PFSK-1 (cell line): Measurements from ENCODE around the gene KCNS3.

Source experiments
- POLR2AphosphoS5 ChIP-seq: IDR thresholded peaks from 2 replicates; pipeline ENCODE4 v1.6.1; 2012; ENCODE audit warnings: low read depth, mild to moderate bottlenecking, control low read depth, low read length, moderate library complexity
- TAF1 ChIP-seq: IDR thresholded peaks from 2 replicates; pipeline ENCODE4 v1.6.1; 2012; ENCODE audit warnings: low read length, control low read depth, borderline replicate concordance; ENCODE audit not compliant: insufficient read depth
- TF ChIP-seq, protein P1 (sequence below), 2 experiments: IDR thresholded peaks; 2 replicates each; pipeline versions ENCODE4 v1.6.1 to v1.8.0; 2011 to 2012; ENCODE audit warnings: low read depth in 2 of 2, low read length in 2 of 2, control low read depth in 1 of 2, inconsistent platforms in 1 of 2, mild to moderate bottlenecking in 1 of 2, moderate library complexity in 1 of 2; ENCODE audit not compliant: insufficient read depth in 1 of 2

DNA sequence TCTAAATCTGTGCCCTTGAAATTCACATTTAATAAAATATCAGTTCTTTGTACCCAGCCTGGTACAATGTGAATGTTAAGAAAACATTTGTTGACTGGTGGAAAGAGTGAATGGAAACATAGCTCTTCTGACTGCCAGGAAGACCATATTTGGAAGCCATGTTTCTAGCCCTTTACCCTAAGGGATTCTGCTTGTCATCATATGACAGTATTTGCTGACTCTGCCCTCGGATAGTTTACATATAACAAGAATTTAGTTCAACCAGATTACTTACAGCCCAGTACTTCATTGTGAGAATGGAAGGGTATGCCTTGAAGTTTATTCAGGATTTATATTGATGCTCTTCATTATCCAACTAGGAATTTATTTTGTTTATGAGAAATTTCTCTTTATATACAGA lies 13.8 kb upstream of the KCNS3 start:
- no peak for TF ChIP-seq POLR2AphosphoS5
- TF ChIP-seq TAF1, result no peak
- TF ChIP-seq, protein P1, sequence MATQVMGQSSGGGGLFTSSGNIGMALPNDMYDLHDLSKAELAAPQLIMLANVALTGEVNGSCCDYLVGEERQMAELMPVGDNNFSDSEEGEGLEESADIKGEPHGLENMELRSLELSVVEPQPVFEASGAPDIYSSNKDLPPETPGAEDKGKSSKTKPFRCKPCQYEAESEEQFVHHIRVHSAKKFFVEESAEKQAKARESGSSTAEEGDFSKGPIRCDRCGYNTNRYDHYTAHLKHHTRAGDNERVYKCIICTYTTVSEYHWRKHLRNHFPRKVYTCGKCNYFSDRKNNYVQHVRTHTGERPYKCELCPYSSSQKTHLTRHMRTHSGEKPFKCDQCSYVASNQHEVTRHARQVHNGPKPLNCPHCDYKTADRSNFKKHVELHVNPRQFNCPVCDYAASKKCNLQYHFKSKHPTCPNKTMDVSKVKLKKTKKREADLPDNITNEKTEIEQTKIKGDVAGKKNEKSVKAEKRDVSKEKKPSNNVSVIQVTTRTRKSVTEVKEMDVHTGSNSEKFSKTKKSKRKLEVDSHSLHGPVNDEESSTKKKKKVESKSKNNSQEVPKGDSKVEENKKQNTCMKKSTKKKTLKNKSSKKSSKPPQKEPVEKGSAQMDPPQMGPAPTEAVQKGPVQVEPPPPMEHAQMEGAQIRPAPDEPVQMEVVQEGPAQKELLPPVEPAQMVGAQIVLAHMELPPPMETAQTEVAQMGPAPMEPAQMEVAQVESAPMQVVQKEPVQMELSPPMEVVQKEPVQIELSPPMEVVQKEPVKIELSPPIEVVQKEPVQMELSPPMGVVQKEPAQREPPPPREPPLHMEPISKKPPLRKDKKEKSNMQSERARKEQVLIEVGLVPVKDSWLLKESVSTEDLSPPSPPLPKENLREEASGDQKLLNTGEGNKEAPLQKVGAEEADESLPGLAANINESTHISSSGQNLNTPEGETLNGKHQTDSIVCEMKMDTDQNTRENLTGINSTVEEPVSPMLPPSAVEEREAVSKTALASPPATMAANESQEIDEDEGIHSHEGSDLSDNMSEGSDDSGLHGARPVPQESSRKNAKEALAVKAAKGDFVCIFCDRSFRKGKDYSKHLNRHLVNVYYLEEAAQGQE (IDR thresholded peaks at IDR 0.05; ENCODE audit: insufficient read depth in 1 of 2, low read depth in 2 of 2, low read length in 2 of 2), result no peak
